GM19468 (cell line): ENCODE measurements around the gene PSMG4.

Source experiments
- ATAC-seq: cut with Tn5 transposase; IDR thresholded peaks from one replicate; pipeline ENCODE4 v1.9.1; 2021; ENCODE audit warnings: mild to moderate bottlenecking, moderate library complexity, moderate number of reproducible peaks; ENCODE audit not compliant: unreplicated experiment; ENCODE audit errors: extremely low read depth

The PSMG4 gene

DNA sequence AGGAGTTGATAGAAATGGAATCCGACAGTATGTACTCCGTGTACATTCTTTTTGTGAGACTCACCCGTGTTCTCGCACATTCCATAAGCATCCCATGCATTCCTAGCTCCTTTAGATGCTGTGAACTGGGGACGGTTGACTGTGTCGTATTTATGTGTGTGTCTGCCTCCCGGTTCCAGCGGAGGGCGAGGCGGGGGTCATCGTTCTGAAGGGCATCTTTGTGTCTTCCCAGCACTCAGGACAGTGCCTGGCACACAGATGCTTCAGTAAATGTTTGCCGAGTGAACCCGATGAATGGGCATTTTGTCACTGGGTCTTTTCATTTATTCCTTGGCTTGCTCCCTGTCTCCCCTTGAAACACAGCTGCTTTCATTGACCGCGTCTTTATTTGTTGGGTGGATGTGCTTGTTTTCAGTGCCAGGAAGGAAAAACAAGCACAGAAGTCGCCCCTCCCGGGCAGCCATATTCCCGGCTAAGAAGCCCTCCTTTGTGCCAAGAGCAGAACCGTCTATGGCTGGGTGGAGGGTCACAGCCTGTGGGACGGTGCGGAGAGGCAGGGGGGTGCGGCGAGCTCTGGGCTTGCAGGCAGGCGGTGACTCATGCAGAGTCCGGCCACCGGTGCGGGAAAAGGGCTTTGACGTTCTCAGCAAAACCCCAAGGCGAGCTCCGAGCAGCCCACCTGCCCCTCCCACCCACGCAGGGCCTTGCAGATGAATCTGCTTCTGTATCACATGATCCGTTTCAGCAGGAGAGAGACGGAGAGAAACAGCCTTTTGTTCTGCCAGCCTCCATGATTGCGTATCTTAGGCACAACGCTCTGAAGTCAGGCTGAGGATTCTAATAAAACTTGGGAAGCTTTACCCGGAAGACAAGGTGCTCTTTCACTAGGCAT, 11.2 kb upstream of the PSMG4 start:
- ATAC-seq: no peak

DNA sequence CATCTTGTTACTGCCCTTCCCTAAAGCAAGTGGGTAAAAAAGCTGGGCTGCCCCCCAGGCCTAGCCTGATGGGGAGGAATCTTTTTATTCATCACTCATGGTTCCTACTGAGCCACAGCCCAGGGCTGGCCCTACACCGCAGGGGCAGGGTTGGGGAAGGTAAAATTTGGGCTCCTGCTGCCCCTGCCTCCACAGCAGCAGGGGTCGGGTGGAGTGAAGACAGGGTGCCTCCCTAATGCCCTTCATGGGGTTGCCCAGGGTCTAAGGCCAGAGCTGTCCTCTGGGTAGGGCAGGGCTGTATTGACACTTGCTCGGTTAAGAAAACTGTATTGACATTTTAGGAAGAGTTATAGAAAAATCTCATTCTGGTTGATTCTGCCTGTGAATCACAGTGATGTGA, 8.9 kb upstream of the PSMG4 start:
- no peak for ATAC-seq

DNA sequence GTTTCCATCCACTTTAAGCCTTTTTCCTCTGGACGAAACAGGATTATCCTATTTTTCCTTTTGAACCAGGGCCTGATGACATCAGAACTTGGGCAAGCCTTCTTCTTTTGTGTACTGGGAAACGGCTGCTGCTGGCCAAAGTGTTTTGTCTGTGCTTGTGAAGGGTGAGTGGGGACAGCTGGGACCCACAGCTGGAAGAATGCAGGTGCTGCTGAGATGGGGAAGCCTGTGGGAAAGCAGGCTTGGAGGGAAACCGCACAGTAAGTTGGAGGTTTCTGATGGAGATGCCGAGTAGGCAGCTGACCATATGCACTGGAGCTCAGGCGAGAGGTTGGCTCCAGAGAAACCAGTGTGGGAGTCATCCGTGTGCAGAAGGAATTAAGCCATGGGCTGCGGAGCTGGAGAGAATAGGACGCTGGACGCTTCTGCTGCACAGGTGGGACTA, 8.5 kb upstream of the PSMG4 start:
- no peak for ATAC-seq

DNA sequence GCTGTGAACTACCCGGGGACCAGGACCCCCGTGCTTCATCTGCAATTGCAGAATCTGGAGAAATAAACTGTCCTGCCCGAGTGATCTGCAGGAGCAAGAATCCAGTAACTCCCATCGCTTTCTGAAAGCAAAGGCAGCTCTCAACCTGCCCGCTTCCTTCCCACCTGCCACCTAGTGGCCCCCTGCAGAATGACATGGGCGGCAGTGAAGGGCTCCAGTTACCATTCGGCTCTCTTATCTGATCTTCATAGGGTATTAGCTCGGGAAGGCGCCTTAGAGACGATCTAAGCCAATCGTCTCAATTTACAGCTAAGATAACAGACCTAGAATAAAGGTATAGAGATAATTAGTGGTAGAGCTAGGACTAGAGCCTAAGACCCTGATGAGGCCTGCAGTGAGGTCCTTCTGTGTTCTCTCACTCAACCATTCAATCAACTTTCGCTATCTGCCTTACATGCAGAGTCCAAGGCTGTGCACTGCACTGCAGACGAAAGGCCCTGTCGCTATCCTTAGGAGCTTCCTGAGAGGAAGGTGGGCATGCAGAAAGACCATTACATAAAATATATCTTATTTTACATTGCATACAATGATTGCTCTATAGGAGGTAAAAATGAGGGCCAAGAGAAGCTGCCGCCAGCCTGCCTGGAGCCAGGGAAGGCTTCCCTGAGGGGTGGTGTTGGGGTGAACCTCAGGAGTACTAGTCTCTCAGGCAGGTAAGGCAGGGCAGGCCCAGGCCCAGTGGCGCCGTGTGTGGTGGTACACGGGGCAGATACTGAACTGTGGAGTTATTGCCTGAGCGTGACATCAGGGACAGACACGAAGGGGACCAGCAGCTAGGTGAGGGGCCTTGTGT, 7.1 kb upstream of the PSMG4 start:
- no peak for ATAC-seq

DNA sequence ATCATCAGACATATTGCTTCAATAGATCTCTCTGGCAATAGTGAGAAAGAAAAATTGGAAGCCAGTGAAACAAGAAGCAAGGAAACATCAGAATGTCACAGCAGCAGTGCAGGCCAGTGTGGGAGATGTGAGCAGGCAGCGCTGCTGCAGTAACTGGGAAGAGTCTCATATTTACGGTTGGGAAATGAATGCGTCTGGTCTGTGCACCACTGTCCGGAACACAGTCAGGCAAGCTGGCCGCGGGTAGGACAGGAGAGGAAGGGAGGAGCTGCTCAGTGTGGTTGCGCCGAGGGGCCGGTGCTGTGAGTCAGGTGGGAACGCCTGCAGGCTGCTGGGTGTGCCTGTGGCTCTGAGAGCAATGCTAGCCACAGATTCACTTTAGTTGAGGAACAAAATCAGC, 6.4 kb upstream of the PSMG4 start:
- ATAC-seq: no peak

DNA sequence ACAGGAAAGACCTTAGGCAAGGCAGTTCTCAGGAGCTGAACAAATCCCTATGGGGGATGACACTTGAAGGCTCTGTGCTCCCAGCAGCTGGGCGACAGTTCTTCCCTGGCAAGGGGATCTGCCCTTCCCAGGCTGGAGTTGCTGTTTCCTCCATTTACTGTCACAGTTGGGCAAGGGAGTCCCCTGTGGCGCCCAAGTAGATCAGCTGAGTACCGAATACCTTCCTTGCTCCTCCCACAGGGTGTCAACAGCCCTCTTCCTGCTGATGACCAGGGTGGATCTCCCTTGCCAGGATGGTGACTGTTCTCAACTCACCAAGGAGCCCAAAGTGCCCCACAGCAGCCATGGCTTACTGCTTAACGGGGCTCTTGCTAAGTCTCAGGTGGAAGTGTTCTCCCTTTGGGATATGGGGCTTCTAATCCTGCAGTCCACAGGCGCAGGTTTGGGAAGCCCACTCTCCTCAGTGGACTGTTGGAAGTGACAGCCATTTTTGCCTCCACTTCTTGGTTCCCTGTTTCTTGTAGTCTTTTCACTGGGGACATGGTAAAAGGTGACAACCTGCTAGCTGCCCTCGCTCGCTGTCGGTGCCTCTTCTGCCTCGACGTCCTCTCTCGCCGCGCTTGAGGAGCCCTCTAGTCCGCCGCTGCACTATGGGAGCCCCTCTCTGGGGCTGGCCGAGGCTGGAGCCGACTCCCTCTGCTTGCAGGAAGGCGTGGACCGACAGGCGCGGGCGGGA, 5.7 kb upstream of the PSMG4 start:
- no peak for ATAC-seq

DNA sequence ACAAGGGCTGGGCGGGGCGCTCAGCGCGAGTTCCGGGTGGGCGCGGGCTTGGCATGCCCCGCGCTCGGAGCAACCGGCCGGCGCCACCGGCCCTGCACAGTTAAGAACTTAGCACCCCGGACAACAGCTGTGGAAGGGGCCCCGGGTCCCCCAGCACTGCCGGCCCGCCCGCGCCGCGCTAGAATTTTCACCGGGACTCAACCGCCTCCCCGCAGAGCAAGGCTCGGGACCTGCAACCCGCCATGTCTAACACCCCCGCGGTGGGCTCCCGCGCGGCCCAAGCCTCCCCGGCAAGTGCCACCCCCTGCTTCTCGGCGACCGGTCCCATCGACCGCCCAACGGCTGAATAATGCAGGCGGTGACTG, 5.2 kb upstream of the PSMG4 start:
- no peak for ATAC-seq

DNA sequence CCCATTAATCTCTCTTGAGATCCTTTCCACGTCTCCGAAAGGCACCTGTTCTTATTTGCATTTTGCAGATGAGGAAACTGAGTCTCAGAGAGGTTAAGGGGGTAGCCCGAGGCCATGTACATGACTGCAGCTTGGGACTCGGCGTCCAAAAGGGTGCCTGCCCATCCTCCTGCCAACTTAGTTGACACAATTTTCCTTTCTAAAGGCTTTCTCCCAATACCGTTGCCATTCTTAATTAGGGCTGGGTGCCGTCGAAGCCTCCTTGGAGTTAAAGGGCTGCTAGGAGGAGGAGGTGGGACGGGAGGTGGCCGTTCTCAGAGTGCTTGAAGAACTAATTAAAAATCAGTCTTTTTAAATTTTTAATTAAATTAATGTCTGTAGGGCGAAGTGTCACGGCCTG, 546 bp upstream of the PSMG4 start:
- no peak for ATAC-seq

DNA sequence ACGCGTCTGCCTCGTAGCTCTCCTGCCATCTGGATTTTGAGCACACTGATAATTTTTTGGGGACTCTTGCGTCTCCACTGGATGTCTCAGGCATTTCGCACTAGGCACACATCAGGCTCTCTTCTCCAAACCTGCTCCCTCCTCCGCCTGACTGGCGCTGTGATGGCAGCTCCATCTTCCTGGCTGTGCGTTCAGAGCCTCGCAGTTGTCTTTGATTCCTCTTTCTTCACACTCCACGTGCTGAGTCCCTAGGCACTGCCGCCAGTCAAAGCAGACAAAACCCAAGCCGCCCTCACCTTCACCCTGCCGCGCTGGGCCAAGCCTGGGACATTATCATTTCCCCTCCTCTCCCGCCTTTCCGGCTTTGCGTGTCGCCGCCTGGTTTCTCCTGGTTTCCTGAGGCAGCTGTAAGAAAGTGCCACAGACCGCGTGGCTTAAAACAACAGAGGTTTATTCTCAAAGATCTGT, 778 bp downstream of the PSMG4 start:
- no peak for ATAC-seq

DNA sequence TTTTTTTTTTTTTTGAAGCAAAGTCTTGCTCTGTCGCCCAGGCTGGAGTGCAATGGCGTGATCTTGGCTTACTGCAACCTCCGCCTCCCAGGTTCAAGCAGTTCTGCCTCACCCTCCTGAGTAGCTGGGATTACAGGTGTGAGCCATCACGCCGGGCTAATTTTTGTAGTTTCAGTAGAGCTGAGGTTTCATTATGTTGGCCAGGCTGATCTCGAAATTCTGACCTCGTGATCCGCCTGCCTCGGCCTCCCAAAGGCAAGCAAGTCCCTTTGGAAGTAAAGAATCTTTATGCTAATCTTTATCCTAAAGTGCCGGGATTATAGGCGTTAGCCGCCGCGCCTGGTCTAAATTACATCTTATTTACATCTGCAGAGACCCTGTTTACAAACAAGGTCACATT, 1.5 kb downstream of the PSMG4 start:
- no peak for ATAC-seq

DNA sequence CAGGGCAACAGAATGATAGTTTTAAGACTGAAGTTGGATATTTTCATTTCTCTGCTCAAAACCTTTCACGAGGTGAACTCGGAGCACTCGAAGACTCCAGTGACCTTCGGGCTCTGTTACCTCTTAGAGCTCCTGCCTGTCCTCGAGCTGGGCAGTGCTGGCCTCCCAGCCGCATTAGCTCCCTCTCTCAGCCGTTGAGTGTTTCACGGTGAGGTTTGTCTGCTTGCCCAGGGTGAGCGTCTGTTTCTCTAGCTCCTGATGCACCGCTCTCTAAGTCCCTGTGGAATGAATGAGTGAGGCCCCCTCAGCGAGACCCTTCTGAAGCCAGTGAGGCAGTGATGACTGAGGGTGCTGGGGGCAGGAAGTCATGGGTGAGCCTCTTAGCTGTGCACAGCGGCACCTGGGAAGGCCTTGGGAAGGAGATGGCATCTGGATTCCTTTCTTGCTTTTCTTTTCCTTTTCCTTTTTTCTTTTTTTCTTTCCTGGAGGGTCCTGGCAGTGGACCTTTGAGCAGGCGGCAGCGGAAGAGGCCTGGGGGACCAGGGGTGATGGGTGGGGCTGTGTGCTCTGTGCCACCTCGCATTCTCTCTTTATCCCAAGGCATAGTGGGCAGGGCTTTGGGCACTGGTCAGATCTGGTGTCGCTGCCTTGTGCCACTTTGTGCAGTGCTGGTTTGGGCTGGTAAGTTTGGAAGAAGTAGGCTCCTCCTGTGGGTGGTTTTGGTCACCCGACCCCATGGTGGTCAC, 2.2 kb downstream of the PSMG4 start:
- no peak for ATAC-seq

DNA sequence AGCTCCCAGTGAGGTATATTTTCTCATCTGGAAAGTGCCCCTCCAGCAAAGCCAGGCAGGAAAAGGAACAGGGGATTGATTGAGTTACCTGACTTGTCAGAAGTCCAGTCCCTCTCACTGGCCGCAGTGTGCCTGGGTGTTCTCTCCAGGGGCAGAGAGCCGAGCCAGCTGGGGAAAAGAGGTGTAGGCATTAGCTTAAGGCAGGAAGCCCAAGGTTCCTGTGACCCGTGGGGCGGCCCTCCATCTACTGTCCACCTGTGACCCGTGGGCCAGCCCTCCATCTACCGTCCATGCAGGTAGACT, 2.7 kb downstream of the PSMG4 start:
- no peak for ATAC-seq

DNA sequence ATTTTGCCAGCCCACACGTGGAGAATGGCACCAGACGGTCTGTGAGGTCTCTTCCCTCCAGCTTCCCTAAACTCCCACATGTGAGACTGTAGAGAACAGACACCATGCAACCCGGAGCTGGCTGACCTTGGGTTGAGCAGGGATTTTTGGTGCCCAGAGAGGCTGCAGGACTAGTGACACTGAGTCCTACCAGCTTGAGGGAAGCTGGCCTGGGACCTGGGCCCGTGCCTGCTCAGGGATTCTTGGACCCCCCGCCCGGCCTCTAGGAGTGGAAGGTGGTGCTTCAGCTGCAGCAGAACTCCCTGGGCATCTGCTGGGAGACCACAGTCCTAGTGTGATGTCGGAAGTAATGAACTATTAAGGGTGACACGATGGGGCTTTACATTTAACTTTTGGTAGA, 3.2 kb downstream of the PSMG4 start:
- no peak for ATAC-seq

DNA sequence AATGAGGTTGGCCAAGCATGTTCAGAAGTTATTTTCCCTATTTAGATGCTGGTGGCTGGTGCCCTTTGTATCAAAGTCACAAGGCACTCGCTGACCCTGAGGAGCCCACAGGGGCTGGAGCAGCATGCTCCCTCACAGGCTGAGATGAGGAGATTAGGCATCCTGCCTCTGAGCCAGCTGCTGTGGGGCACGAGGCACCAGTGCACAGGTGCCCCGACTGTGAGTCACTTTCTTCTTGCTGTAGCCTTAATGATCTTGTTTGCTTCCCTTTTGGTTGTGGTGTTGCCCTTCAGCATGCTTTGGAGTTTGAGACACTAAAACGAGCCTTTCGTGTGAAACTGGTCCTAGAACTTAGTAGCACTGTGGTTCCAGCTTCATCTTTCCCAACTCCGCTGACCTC, 4.3 kb downstream of the PSMG4 start:
- ATAC-seq: no peak

DNA sequence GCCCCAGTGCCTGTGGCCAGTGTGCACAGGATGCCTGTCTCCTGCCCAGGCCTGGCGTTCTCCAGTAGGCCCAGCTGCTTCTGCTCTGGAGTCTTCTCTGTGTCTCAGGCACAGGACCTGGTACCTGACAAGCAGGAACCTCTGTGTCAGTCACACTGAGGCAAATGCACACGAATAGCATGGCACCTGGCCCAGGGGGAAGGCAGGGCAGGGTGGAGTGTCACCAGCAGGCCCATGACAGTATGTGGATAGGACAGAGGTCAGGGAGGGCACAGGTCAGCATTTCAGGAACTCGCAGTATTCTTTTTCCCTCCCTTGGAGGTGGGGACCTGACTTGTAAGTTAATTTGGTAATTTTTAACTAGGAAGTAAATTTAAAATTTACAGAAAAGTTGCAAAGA, 5.6 kb downstream of the PSMG4 start:
- no peak for ATAC-seq

DNA sequence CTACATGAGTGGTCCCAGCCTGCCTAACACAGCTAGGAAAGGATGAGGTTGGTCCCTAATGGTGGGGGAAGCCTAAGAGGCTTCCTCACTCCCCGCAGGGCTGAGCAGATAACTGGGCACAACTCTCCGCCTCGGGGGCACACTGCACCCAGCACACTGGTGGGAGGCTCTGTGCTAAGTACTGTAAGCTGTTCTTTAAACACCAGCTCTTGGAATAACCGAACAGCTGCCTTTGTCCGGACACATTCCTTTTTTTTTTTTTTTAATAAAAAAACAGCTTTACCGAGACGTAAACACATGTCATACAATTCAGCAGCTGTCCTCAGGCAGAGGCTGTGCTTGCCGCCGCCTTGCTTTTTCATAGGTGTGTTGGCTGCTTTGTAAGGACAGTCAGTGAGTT, 6.9 kb downstream of the PSMG4 start:
- ATAC-seq: no peak

DNA sequence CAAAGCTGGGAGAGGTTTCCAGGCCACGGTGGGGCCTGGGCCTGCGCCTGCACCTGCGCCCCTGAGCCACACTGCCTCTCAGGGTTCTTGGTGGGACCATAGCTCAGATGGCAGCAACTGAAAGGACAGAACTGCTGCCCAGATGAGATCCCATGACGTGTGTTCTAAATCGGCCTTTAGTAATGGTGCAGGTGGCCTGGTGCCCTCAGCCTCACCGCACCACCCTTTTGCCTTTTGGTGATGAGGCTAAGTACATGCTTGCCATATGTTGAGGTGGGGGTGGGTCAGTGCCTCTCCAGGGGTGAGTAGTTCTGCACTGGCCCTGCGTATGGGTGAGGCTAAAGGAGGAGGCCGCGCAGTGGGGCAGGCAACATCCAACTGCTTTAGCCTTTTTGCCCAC, 7.4 kb downstream of the PSMG4 start:
- no peak for ATAC-seq

DNA sequence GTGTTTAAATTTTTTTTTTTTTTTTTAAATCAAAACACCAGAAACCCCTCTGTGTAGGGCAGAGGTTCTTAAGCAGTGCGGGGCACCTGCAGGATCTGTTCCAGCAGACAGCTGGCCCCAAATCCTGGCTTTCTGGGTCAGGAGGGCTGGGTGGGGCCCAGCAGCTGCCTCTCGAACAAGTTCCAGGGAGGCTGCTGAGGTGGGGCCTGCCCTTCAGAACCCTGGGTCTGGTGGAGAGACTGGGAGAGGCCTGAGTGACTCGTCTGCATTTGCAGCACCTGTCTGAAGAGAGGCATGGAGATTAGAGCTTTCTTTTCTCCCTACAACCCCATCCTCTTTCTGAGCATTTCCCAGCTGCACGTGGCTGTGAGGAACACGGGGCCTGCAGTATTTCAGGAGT, 8.4 kb downstream of the PSMG4 start:
- no peak for ATAC-seq

DNA sequence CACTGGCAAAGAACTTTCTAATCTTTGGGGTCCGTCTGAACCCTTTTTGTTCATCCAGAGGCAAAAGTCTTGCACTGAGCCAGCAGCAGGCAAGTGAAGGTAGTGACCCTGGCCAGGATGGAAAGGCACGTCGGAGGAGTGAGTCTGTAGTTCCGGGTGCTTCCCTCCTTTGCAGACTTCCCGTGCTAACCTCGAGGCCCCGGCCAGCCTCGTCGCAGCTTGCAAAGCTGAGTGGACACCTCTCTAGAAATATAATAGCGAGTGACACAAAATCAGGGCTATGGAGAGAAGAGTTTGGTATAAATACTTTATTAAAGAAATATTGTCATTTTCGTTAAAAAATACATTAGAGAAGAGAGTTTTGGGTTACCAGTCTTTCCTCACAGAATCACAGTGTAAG, 9.9 kb downstream of the PSMG4 start:
- no peak for ATAC-seq

DNA sequence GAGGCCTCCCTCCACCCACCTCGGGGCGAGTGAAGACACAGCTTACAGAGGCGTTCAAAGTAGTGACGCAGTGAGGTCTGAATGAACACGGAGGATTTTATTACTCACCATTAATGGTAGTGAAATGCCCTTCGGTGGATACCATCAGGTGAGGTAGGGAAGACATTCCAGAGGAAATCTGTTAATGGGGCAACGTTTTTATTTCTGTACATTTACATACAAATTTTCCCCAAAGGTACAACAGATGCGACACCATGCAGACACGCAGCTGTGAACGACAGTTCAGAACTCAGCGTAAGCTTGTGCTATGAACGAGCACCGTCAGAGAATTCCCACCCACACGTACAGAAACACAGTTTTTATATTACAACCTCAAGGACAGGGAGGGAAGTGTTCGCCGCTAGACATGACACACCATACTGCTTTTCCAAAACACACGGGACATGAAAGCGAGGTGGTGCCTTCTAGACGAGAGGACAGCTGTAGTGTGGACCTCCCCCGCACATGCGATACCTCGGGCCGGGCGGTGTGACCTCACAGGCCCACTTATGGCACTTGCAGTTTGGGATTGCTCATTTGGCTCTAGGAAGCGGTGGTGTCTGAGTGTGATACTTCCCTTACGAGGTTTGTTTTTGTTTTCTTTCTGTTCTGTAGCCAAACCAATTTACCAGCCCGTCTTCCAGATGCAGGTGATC, 10.7 kb downstream of the PSMG4 start:
- no peak for ATAC-seq
